ENCODE results near the gene PBXIP1. TPM values are rescaled to one million over a fixed set of nuclear protein-coding genes. Genes with fewer than 3 reads are reported as not detected.

Gene PBXIP1
- total and polyA plus RNA-seq, 10 of the 15 experiments (the other 5 are each of a cell fraction or from before 2014, with no cell fraction given), result 0.63 to 25.6 (median 15.4) TPM

DNA sequence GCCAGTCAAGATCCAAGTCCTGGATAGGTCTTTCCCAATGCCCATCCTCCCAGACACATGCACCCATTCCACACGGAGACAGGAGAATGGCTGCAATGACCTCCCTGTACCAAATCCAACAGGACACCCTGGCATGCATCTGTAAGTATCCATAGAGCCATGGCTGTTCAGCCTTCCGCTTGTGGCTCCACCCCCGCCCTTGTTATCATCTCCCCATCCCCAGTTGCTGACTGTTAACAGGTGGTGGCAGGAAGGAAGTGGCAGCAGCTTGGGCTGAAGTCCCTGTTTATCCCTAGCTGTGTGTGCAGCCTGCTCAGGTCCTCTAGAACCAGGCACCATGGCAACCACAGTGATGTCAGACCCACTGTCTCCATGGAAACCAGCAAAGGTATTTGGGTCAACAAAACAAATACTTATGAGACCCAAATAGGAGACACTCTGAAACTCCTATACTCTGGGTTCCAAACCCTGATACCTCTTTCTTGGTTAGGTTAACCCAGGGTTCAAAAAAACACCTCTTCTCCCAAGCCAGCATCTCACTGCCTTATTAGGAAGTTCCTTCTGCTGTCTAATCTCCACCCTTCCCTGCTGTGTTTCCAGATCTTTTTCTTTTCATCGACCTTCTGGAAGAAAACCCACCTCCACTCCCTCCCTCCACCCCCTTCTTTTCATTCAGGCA is 721 bp downstream of the PBXIP1 start (continued):
- TF ChIP-seq ZBED1 (IDR thresholded peaks at IDR 0.05; ENCODE audit: borderline replicate concordance) (no peak), PAX5 (IDR thresholded peaks at IDR 0.05; ENCODE audit: borderline replicate concordance, low read depth, low read length) (0 out of 2 replicates have a peak, but pooled peaks have one; percentile 31), POLR2A (IDR thresholded peaks at IDR 0.05; ENCODE audit: low read depth, low read length) (peak; percentile 52; the same call in 1 of the 2 replicates), LARP7 (IDR thresholded peaks at IDR 0.05) (no peak), BMI1 (IDR thresholded peaks at IDR 0.05; ENCODE audit: borderline replicate concordance) (peak; percentile 94), CREB1 (IDR thresholded peaks at IDR 0.05; ENCODE audit: low read depth) (0 out of 2 replicates have a peak, but pooled peaks have one; percentile 18), EGR1 (IDR thresholded peaks at IDR 0.05; ENCODE audit: borderline replicate concordance in 1 of 2, low read depth in 2 of 2, low read length in 2 of 2) (peak in 1 of 2 experiments; percentile 49; a peak in 1 of 3 replicates), SREBF2 (IDR thresholded peaks at IDR 0.05; ENCODE audit: low read length) (no peak), FOXK2 (IDR thresholded peaks at IDR 0.05) (peak; percentile 57)
- TF ChIP-seq, protein P1, sequence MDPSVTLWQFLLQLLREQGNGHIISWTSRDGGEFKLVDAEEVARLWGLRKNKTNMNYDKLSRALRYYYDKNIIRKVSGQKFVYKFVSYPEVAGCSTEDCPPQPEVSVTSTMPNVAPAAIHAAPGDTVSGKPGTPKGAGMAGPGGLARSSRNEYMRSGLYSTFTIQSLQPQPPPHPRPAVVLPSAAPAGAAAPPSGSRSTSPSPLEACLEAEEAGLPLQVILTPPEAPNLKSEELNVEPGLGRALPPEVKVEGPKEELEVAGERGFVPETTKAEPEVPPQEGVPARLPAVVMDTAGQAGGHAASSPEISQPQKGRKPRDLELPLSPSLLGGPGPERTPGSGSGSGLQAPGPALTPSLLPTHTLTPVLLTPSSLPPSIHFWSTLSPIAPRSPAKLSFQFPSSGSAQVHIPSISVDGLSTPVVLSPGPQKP (IDR thresholded peaks at IDR 0.05; ENCODE audit: low read depth, low read length), result 0 out of 2 replicates have a peak, but pooled peaks have one; percentile 9

DNA sequence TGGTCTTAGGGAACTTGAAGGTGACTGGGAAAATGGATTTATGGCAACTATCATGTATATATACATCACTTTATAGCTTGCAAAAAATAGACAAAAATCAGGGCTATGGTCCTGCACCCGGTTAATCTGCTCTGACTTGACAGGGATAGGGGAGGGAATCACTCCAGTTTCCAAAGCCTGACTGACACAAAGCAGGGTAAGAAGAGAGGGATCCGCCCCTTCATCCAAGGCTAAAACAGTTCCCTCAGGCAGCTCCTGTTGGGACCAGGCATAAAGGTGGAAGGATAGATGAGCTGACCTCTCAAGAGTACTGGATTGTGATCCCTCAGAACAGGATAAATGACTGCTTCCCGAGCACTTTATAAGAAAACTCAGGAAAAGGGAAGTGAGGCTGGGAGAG is 1.4 kb downstream of the PBXIP1 start:
- H3K27me3 ChIP-seq (replicated peaks in 1 of 2; ENCODE audit: control insufficient read depth in 2 of 2, insufficient read depth in 2 of 2, low read length in 1 of 2), result no peaks in the 10 kb centered on the region
- ChIA-PET SMC1A (ENCODE audit: uncharacterized antibody, unreplicated experiment) (interaction anchor here (0.7 to 2.5 kb wide), 12 partner anchors 14 to 355 kb away, joined by 3 to 21 read pairs (median 4); partner anchors contain the start of genes PMVK and SHC1), RAD21 (ENCODE audit: unreplicated experiment) (interaction anchor here (1.4 to 2.2 kb wide), 7 partner anchors 16 to 475 kb away, joined by 3 to 16 read pairs (median 4); partner anchors contain the start of genes KCNN3 and SHC1), CTCF (interaction anchor here (0.6 to 3.0 kb wide), 17 partner anchors 11 to 286 kb away, joined by 3 to 17 read pairs (median 5); partner anchors contain the start of genes FLAD1, KRTCAP2 and PMVK), POLR2A (interaction anchor here (1.0 to 12.3 kb wide), 10 partner anchors 10 to 333 kb away, joined by 3 to 140 read pairs (median 4); partner anchors contain the start of genes CKS1B, PMVK and SHC1)
- no peaks in the 10 kb centered on the region for H4K20me1 ChIP-seq (ENCODE audit: control insufficient read depth, insufficient read depth)
- H3K9me3 ChIP-seq (replicated peaks; ENCODE audit: control insufficient read depth, insufficient read depth, low read length), result no peaks in the 10 kb centered on the region
- WGBS (ENCODE audit: insufficient coverage, insufficient replicate concordance, low lambda C conversion rate, missing lambda C conversion rate), result 86% methylated on average over 3 of the region's 3 CpGs
- intact Hi-C loops (cut with micrococcal nuclease; ENCODE audit: unreplicated experiment) (no loop called here), in situ Hi-C loops (cut with MboI) (no loop called here)
- peaks cover 3 to 5% of the 10 kb centered on the region in 2 experiments; a peak in 2 of 4 replicates for H3K36me3 ChIP-seq (ENCODE audit: control insufficient read depth in 2 of 2, insufficient read depth in 2 of 2, low read length in 1 of 2)
- H3K4me1 ChIP-seq (ENCODE audit: control insufficient read depth, insufficient read depth, low read length), result peaks cover 42% of the 10 kb centered on the region
- H3K79me2 ChIP-seq (ENCODE audit: control insufficient read depth, insufficient read depth, low read length), result peaks cover 7% of the 10 kb centered on the region
- H2AFZ ChIP-seq (ENCODE audit: control insufficient read depth, low read depth, low read length), result no peak overlapping the region
- peak overlapping the region; percentile 13; the same call in 1 of the 2 replicates for H3K9ac ChIP-seq (ENCODE audit: control insufficient read depth, insufficient read depth, low read length)
- BruUV-seq (replicated peaks), result no TSS peak
- H3K4me3 ChIP-seq, result peak overlapping the region; percentile 81
- DNase-seq (ENCODE audit: low read depth, low spot score) (no peak), FAIRE-seq (no peak), ATAC-seq (no peak)
- H3K4me2 ChIP-seq (ENCODE audit: control insufficient read depth, insufficient read depth), result peak overlapping the region; percentile 93
- H3K27ac ChIP-seq (ENCODE audit: control insufficient read depth, insufficient read depth), result peak overlapping the region; percentile 41
- TF ChIP-seq ZSCAN29 (IDR thresholded peaks at IDR 0.05) (no peak), MEF2B (IDR thresholded peaks at IDR 0.05; ENCODE audit: partially characterized antibody, poor library complexity, severe bottlenecking) (no peak), BHLHE40 (IDR thresholded peaks at IDR 0.05; ENCODE audit: borderline replicate concordance in 1 of 2, low read depth in 2 of 2, low read length in 1 of 2) (no peak), STAT1 (conservative IDR thresholded peaks at IDR 0.05) (no peak), KAT2A (conservative IDR thresholded peaks at IDR 0.05; ENCODE audit: control insufficient read depth, low read depth, low read length) (no peak), TCF3 (IDR thresholded peaks at IDR 0.05; ENCODE audit: borderline replicate concordance, insufficient read depth, low read depth, low read length) (no peak), ZNF384 (IDR thresholded peaks at IDR 0.05; ENCODE audit: borderline replicate concordance, low read depth, low read length) (no peak), EP300 (IDR thresholded peaks at IDR 0.05; ENCODE audit: borderline replicate concordance in 1 of 2, control insufficient read depth in 1 of 2, low read depth in 2 of 2, low read length in 2 of 2) (no peak), LARP7 (IDR thresholded peaks at IDR 0.05) (no peak), STAT3 (IDR thresholded peaks at IDR 0.05; ENCODE audit: low read depth, low read length) (no peak)
- TF ChIP-seq, protein P2, sequence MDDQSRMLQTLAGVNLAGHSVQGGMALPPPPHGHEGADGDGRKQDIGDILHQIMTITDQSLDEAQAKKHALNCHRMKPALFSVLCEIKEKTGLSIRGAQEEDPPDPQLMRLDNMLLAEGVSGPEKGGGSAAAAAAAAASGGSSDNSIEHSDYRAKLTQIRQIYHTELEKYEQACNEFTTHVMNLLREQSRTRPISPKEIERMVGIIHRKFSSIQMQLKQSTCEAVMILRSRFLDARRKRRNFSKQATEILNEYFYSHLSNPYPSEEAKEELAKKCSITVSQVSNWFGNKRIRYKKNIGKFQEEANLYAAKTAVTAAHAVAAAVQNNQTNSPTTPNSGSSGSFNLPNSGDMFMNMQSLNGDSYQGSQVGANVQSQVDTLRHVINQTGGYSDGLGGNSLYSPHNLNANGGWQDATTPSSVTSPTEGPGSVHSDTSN (IDR thresholded peaks at IDR 0.05; ENCODE audit: insufficient replicate concordance, low read depth, low read length), result no peak
